Measurements from ENCODE around the gene SDCCAG8.

SDCCAG8 gene

DNA sequence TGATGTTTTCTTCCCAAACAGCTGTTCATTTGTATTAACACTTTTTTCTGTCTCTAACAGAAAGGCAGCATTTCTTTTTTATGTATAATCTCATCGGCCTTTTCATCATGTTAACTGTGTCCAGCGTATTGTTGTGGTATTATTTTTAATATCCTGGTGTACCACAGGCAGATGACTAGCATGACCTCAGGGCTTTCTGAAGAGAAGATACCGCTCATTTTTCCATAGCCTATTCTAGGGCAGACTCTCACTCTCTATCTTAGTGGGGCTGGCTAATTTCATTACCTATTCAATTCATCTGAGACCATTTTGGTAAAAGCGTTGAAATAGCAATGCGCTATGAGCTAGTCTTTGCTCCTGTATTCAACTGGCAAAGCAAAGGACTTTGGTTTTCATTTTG lies 209.9 kb downstream of the SDCCAG8 start:
- no peak for DNase-seq

DNA sequence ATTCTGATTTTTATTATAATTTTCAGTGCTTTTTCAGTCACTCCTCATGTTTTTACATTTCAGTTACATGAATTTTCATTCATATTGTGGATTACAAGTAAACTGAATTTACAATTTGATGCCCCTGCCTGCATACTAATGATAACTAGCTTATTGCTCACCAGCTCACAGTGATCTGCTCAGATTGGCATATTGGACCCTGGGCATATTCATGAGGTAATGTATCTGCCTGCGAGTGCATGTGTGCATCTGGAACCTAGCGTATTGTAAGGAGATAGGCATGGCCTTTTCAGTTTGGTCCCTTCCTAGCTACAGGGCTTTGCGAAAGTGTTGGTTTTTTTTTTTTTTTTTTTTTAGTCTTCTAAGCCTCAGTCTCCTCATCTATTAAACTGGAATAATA lies 213.7 kb downstream of the SDCCAG8 start:
- peak; percentile 100 for DNase-seq

DNA sequence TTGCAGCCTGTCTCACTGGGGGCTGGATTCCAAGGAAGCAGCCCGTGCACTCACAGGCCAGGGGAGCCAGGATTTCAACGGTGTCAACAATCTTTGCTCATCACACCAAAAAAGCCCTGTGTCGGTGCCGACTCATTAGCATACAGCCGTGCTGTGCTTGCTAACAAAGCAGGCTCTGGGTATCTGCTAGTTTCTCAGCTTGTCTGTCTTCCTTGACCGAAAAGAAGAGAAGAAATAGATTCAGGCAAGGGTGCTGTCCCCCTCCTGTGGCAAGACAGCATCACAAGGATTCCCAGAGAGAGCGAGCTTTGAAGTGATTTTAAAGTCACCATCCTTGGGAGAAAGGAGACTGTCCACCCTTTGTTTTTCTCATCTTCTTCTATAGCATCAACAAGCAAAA lies 214.7 kb downstream of the SDCCAG8 start:
- peak; percentile 100 for DNase-seq

DNA sequence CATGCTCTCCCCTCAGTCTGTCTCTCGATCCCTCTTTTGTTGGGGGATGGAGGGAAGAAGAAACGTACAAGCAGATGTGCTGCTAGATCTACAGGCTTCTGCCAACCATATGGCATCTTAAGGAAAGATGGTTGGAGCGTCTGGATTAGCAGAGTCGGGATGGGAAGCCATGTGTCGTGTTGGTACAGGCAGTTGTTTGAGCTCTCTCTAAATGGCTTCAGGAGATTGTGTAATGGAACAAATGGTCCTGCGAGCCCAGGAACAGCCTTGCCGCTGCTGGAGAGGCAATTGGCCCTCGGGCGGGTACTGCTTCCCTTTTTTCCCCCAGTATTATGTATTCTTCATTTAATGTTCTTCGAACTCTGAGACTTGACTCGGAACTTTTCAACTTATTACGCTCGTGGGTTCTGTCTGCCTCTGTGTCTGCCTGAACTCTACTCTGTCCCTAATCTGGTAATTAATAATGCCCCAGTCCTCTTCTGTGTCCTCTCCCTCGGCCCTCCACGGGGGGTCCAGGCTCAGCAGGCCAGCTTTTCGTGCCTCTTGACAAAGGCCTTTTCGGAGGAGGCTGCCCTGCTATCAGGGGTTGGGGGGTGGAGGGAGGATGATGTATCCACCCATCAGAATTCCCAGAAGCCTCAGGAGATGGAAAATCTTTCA lies 215.3 kb downstream of the SDCCAG8 start:
- peak; percentile 100 for DNase-seq

DNA sequence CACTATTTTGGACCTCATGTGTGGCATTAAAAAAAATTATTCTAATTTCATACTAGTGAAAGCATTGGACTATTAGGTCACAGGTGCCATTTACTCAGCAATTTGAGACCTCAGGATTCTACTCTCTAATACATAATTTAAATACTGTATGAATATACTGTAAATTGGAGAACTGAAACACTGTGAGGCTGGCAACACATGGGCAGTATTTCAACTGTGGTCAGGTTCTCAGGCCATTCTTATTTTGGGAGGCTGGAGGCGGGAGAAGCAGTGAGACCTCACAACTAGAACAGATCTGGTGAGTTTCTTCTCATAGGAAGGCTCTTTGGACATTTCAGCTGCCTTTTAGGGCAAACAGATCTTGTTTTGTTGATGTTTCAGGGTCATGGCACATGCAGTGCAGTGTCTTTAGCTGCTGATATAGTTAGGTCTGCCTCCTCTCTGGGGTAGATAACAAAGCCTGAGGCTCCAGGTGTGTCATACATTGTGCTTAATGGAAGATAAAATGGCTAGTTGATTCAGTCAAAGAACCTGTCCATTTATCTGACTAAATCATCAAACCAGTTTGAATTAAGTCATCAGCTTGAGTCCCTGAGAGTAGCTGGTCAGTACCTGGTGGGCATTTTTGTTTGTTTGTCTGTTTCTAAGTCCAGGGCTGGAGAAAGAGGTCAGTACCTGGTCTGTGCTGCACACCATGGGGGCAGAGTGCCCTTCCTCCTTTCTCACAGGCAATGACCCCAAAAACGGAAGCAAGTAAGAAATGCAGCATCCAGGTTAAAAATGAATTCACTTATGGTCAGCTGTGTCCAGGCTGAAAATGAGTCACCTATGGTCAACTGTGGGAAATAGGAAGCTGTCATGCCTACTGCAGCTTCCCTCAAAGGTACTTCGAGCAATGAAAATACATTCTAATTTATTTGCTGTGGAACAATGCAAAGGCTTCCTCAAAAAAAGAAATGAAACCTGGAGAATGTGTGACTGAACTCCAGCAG lies 216.2 kb downstream of the SDCCAG8 start:
- DNase-seq, result no peak

DNA sequence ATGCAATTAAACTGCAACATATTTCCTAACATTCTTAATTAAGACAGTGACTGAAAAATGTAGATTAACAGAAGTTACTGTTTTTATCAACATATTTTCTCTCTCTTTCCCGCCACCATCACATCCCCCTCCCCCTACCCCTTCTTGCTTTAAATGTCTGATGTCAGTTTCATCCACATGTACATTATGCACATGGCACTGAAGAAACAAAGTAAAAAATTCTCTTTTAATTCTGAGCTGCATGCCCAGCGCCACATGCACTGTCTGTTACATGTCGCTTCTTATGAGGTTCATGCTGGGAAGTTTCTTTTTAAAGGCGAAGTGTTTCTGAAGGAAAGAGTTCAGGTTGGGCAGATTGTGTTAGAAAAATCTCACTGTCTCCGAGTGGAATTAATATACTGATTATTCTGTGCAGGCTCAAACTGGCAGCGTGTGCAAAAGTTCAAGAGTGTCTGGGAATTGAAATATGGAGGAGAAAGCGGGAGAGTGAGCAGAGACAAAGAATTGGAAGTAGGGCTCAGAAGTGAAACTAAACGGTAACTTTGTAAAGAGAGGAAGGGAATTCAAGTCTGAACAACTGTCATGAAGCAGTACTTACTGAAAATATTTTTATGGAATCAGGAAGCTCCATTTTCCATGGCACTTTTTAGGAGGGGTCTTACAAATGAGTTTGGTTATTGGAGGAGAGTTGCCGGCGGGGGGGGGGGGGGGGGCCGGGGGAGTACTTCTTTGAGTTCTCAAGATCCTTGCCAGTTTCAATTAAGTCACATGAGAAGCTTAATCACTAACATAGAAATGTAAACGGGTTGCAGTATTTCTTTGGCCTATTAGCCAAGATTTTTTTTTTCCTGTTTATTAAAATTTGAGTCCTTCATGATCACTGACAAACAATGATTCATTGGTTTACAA lies 217.6 kb downstream of the SDCCAG8 start:
- DNase-seq, result peak; percentile 99

DNA sequence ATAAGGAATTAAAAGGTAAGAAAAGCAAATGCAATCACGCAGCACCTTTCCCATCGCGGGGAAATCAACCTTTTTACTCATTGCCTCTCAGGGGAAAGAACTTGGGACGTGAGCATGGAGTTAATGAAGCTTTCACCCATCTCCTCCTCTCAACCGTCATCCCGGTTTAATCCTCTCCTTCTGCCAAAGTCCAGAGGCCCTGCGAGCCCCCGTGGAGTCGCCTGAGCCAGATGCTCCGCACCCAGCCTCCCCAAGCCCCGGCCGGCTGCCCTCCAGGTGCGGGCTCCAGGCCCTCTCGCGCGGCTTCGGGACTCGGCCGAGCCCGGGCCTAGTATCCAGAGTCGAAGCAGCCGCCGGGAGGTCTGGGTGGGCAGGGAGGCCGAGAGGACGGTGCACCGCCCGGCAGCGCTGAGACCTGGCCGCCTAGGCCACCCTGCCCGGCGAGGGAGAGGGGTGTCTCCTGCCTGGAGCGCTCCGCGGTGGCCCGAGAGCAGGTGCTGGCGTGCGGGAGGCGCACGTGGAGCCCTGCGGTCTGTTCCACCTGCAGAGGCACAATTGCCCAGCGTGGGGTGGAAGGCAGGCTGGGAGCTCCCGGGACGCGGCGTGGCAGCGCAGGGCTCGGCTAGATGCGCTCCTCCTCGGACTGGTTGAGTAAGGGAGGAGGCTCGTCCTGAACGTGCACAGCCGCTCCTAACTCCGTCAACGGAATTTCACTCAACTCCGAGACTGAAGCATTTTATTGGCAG lies 218.5 kb downstream of the SDCCAG8 start:
- no peak for DNase-seq

DNA sequence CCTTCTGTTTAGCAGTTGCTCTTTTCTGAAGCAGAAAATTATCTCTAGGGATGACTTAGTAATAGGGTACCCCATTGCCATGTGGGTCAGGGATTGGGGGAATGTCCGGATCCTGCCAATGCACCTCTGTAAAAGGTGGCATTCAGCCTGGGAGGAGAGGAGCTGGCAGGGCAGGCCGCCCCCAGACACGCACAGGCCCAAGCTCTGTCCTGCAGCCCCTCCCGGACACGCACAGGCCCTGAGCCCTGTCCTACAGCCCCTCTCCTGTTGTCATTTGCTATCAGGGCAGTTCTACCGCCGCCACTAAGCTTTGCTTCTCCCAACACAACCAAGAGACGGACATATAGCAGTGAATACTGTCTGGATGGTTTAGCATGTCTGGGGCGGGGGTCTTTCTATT lies 219.1 kb downstream of the SDCCAG8 start:
- no peak for DNase-seq

DNA sequence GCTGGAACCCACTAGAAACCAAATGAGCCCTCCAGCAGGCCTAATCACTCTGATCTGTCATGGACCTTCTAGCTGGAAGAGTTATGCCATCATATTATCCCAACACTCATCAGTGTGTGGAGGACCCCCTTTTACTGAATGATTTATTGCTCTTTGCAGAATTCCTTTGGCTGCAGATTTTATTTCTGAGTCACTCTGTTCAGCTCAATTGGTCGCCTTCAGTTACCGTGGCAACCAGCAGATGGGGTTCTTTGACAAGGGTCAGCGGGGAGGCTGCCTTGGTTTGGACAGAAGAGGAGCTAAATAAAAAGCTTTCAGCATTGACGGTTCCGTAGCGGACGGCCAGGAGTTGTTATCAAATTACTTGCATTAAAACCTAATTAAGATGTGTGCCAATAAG lies 220.1 kb downstream of the SDCCAG8 start:
- peak; percentile 100 for DNase-seq

DNA sequence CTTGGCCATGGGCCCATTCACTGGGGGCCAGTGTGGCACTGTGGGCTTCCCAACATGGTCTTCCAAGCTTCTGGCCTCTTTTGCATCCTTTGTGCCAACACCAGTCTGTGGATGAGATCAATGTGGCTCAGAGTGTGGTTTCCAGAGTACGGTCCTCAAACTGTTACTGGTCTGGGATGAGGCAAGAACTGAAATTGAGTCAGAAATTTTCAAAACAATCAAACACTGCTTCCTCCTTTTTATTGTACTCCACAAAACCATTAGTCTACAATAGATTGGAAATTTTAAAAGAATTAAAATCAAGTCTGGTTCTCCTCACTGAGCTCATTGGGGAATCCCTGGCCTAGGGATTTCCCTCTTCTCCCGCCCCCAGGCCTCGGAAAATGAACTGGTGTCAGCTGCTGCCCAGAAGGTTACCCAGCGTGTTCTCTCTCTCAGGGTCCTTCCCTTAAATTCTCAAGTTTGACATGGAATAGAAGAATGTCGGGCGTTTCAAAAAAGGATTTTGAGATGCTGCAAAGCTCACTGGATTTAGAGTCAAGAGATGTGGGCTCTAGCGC lies 222.0 kb downstream of the SDCCAG8 start:
- no peak for DNase-seq

DNA sequence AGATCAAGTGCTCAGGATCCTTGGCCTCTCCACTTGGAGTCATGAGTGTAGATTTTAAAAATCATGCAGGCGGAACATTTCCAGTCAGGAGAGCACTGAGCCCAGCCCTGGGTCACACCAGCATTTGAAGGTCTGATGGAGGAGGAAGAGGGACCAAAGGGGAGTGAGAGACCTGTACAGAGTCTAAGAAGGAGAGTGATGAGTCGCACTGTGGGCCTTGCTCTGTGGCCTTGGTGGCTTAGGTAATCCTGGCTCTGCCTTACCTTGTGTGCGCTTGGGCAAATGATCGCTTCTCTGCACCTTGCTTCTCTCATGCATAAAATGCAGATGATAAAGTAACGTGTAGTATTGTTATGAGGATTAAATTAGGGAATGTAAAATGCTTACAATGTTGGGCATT lies 225.3 kb downstream of the SDCCAG8 start:
- no peak for DNase-seq

DNA sequence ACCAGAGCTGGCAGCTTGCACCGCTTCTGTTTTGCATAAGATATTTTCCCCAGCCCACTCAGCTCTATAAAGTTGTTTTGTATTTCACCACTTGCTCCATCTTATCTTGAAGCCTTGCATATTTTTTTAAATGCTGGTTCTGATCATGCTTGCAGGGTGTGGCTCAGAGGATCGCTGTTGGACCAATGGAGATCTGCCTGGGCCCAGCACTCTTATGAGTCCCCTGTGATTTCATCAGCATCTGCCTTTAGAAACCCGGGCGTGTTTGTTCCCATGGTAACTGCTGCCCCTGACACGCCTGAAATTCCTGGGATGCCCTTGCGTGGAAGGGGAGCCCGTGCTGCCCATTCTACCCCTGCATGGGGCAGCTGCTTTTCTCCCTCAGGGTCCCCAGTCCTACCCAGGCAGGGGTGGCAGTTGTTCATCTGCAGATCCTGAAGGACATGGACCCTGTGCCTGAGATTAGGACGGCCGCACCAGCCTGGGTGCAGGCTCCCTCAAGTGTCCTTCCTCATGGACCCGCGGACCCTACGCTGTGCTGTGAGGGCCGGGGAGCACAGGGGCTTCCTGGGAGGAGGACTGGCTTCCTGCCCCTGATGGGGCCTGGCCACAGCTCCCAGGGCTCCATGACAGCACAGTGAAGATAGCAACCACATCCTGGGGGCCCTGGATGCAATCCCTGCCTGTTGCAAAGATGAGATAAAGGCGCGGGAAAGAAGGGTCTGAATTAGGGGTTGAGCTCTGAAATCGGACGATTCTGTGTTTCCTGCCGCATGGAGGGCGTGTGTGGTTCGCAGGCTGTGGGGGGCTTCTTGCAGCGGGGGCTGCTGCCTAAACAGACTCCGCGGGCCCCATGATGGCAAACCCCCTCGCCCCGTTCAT lies 226.5 kb downstream of the SDCCAG8 start:
- DNase-seq, result peak; percentile 100

DNA sequence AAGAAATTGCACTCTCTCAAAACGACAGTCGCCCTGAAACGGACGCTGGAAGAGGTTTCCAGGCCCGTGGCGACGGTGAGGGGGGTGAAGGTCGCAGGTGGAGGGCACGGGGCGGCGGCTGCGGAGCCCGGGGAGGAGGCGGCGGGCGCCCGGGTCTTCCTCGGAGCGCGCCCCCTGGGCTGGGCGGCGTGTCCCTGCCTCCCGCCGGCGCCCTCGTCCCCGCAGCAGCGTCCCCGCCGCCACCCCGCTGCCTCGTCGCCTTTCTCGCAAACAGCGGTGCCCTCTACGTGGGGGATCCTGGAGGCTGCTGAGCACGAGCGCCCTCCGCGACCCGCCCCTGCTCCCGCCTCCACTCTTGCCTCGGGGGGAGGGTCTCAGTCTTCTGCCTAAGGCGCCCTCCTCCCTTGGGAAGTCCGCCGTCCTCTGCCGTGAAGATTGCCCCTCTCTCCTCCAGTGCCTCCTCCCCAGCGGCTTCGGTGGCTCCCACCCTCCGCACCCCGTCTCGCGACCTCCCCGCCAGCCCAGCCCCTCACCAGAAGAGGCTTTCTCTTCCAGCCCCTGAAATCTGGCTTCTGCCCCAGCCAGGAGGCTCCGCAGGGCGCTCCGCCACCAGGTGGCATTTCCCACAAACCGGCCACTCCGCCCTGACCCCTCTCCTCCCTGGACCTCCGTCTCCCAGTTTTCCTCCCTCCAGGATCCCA lies 227.4 kb downstream of the SDCCAG8 start:
- DNase-seq, result no peak

DNA sequence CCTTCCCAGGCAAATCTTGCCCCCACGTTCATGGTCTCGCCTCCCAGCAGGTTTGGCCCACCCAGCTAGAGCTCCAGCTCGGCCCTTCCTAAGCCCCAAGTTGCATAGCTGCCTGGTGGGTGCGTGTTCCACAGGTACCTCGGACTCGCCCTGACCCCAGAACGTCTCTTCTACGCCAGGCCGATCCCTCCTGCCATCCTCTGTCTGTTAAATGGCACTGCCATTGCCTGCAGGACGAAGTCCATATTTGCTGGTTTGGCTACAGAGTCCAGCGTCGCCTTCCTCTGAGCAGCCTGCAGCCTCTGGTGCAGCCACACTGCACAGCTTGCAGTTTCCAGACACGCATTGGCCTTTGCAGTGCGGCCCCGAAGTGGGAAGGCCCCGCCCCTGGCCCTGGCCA lies 228.1 kb downstream of the SDCCAG8 start:
- DNase-seq, result no peak

DNA sequence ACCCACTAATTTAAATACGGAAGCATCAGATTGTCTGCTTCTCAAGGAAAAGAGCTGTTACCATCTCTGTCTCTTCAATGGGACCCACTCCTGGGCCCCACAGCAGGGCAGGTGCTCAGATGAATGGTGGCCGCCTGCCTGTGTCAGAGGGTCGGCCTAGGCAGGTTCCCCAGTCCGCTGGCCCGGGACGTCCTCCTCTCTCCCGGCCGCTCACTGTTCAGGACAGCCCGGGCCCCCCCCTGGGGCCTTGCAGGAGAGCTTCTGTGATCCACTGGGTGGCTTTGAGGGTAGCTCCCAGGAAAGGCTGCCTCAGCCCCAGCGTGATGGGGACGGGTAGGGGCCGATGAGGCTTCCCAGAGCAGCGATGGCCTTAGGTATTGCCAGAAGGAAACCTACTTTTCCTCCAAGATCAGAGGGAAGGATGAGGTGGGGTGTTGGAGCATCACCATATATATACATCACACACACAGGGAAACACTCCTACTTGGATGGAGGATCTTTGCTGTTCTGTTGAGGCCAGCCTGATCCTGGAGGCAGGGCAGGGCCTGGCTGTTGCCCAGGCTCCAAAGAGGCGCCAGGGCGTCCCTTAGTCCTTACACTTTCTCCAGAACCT lies 231.3 kb downstream of the SDCCAG8 start:
- no peak for DNase-seq

DNA sequence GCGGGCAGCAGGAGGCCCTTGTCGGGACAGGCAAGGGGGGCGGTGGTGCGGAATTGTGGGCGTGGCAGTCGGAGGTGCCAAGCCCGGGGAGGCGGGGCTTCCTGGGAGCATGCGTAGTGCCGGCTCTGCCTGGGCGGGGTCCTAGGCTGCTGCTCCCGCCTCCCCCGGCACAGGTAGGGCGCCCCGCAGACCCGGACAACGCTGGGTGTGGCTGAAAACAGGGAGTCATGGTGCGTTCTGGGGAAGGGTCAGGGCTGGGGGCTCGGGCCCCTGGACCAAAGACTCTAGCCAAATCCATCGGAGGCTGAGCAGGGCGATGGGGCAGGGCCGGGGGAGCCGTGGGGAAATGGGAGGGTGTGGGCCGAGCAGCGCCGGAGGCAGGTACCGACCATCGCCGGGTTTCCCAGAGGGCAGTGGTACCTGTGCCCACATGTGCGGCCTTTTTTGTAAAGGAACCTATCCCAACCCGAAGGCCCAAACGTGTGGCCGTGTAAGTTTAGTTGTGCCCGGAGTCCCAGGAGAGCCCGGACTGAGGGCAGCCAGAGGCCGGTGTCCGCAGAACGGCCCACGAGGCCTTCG lies 231.9 kb downstream of the SDCCAG8 start:
- no peak for DNase-seq

DNA sequence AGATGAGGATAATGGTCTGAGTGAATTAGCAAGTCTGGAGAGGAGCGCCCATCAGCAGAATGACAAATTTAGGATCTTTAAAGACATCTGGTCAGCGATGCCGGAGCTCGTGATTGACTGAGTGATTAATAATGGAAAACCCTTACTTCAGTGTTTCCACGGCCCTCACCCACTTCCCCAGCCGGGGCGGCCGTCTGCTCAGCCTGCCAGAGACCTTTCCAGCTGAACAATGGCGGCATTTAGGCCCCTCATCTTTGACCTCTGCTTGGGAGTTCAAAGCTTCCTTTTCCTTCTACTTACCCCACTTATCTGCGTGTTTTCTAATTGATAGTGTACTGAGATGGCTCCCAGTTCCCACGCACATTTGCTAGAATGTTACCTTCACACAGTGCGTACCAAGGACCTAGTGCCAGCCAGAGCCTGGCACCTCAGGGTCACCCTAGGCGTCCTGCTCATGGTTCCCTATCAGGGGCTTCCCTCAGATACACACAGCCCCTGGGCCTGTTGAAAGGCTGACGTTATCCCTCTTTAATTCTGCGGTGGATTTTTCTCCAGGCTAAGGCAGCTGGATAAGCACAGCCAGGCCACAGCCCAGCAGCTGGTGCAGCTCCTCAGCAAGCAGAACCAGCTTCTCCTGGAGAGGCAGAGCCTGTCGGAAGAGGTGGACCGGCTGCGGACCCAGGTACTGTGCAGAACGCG lies 232.8 kb downstream of the SDCCAG8 start:
- peak; percentile 100 for DNase-seq

DNA sequence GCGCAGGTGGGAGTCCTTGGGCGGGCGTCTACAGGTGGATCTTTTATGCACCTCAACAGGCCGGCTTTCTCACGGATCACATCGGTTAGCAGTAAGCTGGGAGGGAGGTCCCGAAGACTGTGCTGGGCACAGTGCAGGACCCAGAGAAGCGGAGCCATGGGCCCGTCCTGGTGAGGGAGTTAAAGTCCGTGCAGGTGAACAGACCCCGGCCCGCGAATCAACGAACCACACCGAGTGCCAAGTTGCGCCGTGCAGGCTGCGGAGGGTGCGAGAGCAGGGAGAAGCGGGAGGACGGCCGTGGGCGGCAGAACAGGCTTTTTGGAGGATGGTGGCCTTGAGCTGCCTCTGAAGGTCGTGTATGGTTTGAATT lies 233.3 kb downstream of the SDCCAG8 start:
- no peak for DNase-seq
